GM19328 (cell line): Measurements from ENCODE around the gene PITX1.

Source experiments
- ATAC-seq: cut with Tn5 transposase; IDR thresholded peaks from one replicate; pipeline ENCODE4 v1.9.1; 2021; ENCODE audit warnings: mild to moderate bottlenecking, moderate library complexity; ENCODE audit not compliant: unreplicated experiment

Gene PITX1

GRCh38 chr5:135062216-135063055 is 28.4 kb upstream of the PITX1 start:
- ATAC-seq: no peak

GRCh38 chr5:135061001-135061400 is 27.0 kb upstream of the PITX1 start:
- ATAC-seq: no peak

DNA sequence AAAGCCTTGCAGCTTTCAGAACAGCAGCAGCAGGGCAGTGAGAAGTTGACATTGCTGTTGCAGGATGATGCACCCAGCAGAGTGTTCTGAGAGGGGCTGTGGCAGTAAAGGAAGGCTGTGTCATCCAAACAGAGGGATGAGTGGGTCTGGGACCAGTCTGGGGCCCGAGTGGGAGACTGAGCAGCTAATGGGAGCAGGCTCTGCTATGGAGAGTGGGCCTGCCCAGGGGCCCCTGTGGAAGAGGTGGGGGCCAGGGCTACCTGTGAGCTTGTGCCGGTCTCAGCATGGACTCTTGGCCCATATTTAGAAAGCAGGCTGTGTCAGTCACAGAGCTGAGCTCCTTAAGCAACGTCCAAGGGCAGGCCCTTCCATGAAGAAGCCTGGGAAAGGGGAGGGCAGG is 26.0 kb upstream of the PITX1 start:
- no peak for ATAC-seq

DNA sequence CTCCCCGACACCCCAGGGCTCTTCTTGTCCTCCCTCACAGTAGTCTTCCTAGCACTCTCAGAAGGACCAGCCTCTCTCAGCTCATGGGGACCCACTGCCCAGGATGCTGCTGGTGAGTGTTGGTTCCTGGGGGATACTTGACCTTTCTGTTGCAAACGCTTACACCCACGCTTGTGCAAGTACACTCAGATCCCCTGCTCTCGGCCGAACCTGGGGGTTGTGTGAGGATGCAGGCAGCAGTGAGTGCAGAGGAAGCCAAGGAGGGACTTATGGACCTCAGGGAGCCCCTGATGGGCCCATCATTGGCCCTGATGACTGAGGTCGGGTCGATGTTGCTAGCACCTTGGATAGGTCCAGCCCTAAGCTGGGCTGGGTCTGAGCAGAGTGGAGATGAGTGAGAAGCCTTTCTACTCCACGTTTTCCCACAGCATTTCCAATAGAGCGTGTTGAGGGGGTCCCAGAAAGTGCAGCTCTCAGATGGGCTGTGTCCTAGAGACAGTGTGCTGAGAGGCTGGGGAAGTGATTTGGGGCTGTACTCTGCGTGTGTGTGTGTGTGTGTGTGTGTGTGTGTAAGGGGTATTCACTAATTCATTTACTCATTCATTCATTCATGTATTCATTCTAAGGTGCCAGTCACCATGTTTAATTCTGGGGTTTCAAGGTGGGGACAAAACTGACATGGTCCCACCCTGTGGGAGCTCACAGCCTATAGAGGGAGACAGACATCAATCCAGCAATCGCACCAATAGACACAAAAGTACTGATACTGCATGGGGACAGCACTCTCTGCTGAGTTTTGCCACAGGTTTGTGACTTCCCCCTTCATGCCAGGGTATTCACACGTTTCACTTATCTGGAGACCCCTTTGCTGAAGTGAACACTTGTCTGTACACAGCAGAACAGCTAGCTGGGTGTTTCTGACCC is 25.2 kb upstream of the PITX1 start:
- no peak for ATAC-seq

GRCh38 chr5:135058331-135058732 is 24.3 kb upstream of the PITX1 start:
- no peak for ATAC-seq

DNA sequence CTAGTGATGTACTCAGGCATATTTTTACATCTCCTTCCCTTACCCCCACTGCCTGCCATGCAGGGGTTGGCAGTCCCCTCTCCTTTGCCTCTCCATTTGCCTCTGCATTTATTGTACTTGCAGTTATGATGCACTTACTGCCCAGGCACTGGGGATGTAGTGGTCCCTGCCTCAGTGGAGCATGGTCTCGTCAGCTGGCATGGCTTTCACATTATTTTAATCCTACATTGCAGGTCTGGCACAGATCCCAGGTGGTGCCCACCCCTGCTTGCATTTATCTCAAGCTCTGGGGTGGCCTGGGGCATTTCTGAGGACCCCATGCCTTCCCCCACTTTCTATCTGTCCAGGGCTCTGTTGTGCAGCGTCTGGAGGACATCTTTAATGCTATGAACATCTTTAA is 23.2 kb upstream of the PITX1 start:
- no peak for ATAC-seq

- no peak for ATAC-seq
Observed at GRCh38 chr5:135056316-135057030, 22.4 kb upstream of the PITX1 start.

GRCh38 chr5:135055396-135055795 is 21.4 kb upstream of the PITX1 start:
- ATAC-seq: no peak

DNA sequence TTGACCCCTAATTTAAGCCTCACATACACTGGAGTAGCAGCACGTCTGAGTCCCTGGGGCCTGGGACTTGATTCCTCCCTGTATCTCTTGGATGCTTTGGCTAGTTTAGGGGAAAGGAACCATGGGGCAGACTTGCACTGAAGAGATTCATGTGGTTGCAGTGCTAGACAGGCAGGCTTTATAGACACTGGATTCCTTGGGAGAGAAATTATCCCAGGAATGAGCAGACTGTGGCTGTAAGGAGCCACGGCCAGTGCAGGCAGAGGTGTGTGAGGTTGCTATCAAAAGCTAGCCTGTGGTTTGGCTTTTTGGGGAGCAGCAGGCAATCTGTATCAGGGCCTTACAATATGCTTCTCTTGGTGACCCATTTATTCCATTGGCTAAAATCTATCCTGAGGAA is 20.5 kb upstream of the PITX1 start:
- ATAC-seq: no peak

DNA sequence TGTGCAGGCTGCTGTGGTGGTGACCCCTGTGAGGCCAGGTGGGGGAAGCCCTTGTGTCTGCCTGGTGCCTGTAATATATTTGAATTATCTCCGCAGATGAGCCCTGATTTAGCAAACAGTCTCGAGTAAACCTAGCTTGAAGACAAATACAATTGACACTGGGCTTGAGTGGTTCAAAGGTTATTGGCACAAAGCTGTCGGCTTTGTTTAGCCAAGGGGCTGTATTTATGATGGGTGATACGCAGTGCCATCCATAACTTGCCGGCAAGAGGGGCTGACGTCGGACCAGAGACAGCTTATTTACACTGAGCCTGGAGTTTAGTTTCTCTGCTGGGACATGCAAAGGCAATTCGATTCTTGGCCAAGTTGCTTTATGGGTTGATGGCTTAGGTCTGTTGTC is 20.0 kb upstream of the PITX1 start:
- ATAC-seq: no peak

GRCh38 chr5:135053278-135053677 is 19.2 kb upstream of the PITX1 start:
- peak; percentile 93 for ATAC-seq

DNA sequence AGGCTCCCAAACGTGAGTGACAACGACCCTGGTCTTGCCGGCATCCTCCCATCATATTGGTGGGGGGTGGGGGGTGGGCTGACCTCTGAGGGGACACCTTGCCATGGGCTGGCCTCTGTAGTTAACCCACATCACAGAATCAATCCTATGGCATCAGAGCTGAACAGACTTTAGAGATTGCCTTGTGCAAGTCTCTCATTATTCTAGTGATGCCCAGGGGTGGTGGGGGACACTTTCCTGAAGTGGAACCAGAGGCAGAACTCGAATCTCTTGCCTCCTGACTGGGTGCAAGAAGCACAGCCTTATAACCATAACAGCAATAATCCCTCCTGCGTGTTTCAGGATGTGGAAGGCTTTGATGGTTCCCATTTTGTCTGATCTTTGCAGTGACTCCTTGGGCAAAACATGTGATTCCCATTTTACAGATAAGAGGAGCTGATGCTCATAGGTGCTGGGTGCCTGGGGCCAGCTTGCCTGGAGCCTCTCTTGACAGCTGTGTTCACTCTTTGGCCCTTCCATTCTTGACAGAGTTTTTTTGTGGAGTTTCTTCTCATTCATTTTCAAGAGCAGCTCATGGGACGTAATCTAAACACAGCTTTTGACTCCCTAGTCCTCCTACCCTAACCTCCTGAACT is 18.6 kb upstream of the PITX1 start:
- no peak for ATAC-seq

GRCh38 chr5:135051872-135052271 is 17.8 kb upstream of the PITX1 start:
- ATAC-seq: no peak

GRCh38 chr5:135051399-135051798 is 17.4 kb upstream of the PITX1 start:
- no peak for ATAC-seq

DNA sequence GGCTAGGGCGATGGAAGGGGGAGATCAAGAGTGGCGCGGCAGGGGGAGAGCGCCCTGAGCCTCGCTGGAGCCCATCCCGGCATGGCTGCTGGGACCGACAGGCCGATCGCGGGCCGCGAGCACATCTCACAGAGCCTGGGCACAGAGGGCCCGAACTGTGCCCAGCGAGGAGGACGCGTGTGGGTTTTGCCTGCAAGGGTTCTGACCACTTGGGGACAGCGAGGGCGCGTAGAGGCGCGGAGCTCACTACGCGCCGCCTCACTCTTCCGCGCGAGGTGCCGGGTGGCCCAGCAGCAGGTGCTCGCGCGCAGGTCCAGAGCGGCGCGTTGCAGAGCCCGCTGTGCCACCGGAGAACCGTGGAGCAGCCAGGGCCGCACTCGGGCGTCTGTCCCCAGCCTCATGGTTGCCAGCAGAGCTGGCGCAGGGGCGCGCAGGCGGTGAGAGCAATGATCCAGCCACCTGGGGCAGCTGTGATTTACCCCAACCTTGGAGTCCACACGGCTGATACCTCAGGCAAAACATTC is 16.3 kb upstream of the PITX1 start:
- no peak for ATAC-seq

GRCh38 chr5:135048930-135049329 is 14.9 kb upstream of the PITX1 start:
- ATAC-seq: no peak

DNA sequence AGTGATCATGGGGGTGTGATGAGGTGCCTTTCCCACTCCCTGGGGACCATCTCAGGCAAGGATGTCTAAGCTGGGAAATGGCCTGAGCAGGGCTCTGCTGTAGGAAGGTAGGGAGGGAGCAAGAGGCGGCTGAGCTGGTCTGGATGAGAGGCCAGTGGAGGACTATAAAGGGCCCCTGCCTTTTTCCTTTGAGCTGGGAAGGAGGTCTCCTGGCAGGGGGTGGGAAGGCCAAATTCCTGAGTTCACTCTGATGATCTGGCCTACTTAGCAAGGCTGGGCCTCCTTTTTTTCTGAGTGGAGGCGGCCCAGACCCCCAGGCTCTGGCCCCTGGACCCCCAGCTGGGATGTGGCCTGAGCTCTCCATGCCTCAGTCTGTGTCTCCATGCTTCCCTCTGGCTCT is 14.3 kb upstream of the PITX1 start:
- ATAC-seq: no peak

- no peak for ATAC-seq
Observed at GRCh38 chr5:135047347-135047695, 13.3 kb upstream of the PITX1 start.

DNA sequence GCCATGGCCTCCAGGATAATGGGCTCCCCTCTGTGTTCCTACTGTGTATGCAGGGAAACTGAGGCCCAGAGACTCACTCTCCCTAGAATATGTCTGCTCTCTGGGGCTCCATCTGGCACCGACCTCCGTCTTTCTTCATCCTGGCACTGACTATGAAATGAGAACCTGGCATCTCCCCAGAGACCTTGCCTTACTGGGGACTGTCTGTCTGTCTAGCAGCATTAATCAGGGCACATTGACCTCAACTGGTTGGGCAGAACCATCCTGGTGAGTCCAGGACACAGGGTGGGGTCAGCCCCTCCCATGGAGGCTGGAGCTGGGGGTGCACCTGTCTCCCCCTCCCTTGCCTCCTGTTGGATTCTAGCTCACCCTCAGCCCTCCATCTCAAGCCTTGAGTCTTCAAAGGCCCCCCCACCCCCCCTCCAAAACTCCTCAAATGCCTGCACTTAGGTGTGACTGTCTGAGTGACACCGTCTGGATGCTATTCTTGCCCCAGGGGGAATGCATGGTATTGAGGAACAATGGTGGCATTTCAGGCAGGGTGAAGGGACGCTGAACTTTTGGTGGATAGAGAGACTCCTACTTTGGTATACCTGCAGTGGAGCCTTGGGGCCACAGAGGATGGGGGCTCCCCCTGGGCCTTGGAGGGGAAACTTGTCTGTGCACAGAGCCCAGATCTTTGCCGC is 12.8 kb upstream of the PITX1 start:
- no peak for ATAC-seq

- no peak for ATAC-seq
Observed at GRCh38 chr5:135045488-135045887, 11.5 kb upstream of the PITX1 start.
